ENCODE measurements around the gene ARID1B.

DNA sequence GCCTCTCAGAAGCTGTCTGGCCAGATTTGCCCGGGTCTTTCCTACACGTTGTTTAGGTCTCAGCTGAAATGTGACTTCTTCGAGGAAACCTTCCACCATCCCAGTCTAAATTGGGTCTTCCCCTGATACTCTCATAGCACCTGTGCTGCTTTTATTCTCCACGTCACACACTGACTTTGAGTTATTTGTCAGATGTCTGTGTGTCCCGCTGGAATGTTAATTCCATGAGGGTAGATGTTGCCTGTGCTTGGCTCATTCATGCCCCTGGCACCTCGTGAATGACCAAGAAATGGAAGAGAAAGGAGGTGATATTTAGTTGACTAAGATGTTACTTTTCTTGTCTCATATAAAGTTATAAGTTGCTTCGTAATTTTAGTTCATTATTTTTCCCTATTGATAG is 348.4 kb downstream of the ARID1B start:
- TF ChIP-seq ZNF136 (CRISPR knock-in tag; IDR thresholded peaks at IDR 0.05; ENCODE audit: low read depth) (no peak), ZNF274 (CRISPR knock-in tag; IDR thresholded peaks at IDR 0.05) (no peak)
- TF ChIP-seq, protein P1, sequence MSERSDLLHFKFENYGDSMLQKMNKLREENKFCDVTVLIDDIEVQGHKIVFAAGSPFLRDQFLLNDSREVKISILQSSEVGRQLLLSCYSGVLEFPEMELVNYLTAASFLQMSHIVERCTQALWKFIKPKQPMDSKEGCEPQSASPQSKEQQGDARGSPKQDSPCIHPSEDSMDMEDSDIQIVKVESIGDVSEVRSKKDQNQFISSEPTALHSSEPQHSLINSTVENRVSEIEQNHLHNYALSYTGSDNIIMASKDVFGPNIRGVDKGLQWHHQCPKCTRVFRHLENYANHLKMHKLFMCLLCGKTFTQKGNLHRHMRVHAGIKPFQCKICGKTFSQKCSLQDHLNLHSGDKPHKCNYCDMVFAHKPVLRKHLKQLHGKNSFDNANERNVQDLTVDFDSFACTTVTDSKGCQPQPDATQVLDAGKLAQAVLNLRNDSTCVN (CRISPR knock-in tag; IDR thresholded peaks at IDR 0.05; ENCODE audit: borderline replicate concordance) = no peak
- TF ChIP-seq, protein P2, sequence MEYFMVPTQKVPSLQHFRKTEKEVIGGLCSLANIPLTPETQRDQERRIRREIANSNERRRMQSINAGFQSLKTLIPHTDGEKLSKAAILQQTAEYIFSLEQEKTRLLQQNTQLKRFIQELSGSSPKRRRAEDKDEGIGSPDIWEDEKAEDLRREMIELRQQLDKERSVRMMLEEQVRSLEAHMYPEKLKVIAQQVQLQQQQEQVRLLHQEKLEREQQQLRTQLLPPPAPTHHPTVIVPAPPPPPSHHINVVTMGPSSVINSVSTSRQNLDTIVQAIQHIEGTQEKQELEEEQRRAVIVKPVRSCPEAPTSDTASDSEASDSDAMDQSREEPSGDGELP (IDR thresholded peaks at IDR 0.05; ENCODE audit: borderline replicate concordance, low read depth) = no peak
